ENCODE measurements around the gene TNS3.

Gene TNS3

DNA sequence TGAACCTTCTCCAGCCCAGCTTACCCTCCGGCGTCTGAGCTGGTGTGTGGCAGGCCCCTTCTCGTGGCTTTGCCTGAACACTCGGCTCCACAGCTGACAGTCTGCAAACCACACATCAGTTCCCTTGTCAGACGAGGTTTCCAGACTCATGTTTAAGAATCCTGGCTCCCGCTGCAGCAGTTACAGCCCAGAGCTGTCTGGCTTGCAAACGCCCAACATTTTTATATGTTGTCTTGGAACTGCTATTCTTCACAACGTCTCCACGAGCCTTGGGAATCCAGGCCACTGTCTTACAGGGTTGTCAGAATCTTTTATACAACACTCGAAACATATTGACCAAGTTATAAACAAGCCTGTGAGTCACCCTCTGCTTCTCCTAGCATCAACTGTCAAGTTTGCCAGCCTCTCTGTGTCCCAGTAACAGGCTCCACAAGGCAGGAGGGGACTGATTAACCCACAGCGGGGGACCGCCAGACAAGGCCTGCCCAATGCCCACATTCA, 68.1 kb downstream of the TNS3 start:
- no peaks in the 10 kb centered on the region for H3K9me3 ChIP-seq (ENCODE audit: control insufficient read depth, insufficient read depth, low read length)
- no peaks in the 10 kb centered on the region for H3K4me1 ChIP-seq (ENCODE audit: insufficient read depth, low read length)
- H3K9ac ChIP-seq (ENCODE audit: low read depth, low read length): no peak overlapping the region
- H3K36me3 ChIP-seq (ENCODE audit: insufficient read depth, low read length): peaks cover 4% of the 10 kb centered on the region; the same call in 1 of the 2 replicates

DNA sequence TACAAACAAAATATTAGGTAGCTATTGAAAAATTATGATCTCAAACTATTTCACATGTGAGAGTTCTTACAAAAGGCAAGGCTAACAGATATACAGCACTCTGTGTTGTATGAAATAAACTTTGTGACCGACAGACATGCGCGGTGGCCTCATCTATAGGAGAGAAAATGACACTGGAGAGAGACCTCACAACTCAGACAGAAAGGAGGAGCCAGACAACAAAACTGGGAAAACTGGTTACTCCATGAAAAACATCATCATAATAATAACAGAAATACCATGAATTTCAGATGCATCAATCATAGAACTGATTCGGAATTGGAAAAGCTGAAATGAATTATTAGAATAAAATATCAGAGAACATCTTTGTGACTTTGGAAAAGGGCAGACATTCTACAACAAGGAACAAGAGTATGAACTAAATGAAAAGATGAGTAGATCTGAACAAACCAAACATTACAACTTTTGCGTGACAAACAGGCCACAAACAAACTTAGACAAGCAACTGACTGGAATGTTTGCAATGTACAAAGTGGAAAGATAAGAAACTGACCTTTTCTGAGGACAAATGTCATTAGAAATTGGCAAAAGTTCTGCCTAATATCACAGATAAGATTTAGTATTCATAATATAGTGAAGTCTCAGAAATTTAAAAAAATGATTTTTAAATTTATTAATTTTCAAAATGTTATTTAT, 69.3 kb downstream of the TNS3 start:
- H3K9ac ChIP-seq (ENCODE audit: low read depth, low read length): no peak overlapping the region
- no peaks in the 10 kb centered on the region for H3K4me1 ChIP-seq (ENCODE audit: insufficient read depth, low read length)
- H3K36me3 ChIP-seq (ENCODE audit: insufficient read depth, low read length): peaks cover 4% of the 10 kb centered on the region; the same call in 1 of the 2 replicates
- no peaks in the 10 kb centered on the region for H3K9me3 ChIP-seq (ENCODE audit: control insufficient read depth, insufficient read depth, low read length)

DNA sequence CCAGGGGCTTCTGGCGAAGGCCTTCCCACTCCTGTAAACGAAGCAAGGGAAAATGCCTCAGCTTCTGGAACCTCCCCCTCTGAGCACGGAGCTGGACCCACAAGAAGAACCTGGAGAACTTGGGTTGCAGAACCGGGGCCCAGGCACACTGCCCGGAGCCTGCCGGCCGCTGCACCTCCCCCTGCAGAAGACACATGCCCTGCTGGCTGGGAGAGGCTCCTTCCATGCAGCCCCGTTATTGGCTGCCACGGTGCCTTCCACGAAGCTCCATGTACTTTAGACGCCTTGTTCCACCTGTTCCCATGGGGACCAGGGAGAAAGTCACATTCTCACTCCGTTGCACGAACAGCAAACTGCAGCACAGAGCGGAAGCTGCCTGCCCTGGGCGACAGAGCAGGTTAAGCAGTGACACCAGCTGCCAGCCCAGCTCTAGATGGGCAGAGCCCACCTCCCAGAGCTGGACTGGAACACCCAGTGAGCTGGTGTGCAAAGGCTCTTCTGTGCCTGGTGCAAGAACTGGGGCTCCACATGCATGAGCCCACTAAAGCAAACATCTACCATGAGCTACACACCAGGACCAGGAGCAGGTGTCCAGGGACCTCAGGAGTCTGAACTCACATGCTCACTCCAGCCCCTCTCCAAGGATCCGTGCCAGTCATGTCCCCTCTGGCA, 70.1 kb downstream of the TNS3 start:
- Histone ChIP-seq H3K4me1 (ENCODE audit: insufficient read depth, low read length) (no peaks in the 10 kb centered on the region), H3K36me3 (ENCODE audit: insufficient read depth, low read length) (peaks cover 4% of the 10 kb centered on the region; the same call in 1 of the 2 replicates), H3K9ac (ENCODE audit: low read depth, low read length) (no peak overlapping the region), H3K9me3 (ENCODE audit: control insufficient read depth, insufficient read depth, low read length) (no peaks in the 10 kb centered on the region)

DNA sequence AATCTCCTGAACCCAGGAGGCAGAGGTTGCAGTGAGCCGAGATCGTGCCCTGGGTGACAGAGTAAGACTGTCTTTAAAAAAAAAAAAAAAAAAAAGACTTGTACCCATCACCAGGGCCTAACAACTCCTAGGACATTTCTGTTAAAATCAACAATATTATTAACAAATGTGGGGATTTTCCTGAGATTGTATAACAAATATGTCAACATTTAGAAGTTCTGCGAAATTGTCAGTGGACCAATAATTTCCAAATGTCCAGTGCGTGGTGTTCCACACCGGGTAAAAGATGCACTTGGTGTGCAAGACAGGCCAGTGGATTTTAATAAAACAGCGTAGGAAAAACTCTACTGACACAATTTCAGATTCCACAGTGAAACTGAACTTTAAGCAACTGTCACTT, 71.1 kb downstream of the TNS3 start:
- Histone ChIP-seq H3K9me3 (ENCODE audit: control insufficient read depth, insufficient read depth, low read length) (no peaks in the 10 kb centered on the region), H3K4me1 (ENCODE audit: insufficient read depth, low read length) (no peaks in the 10 kb centered on the region), H3K9ac (ENCODE audit: low read depth, low read length) (no peak overlapping the region), H3K36me3 (ENCODE audit: insufficient read depth, low read length) (peaks cover 4% of the 10 kb centered on the region; the same call in 1 of the 2 replicates)

DNA sequence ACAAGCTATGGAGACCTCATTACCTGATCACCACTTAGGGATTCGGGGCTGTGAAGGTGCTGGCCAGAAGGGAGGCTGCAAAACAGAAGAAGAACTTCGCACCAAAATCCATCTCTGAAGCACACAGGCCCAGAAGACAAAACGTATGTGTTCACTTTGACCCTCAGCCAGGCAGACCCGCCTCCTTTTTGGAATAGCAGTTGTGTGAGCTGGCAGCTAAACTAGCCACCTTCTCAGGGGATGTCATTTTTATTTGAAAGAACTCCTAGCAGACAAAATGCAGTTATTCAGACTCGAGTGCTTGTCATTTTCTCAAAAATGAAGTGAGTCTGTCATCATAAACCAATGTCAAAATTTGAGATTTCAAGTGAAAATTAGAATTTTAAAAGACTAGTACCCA, 71.7 kb downstream of the TNS3 start:
- 0 out of 2 replicates have a peak, but pooled peaks cover under 1% of the 10 kb centered on the region for H3K4me1 ChIP-seq (ENCODE audit: insufficient read depth, low read length)
- no peak overlapping the region for H3K9ac ChIP-seq (ENCODE audit: low read depth, low read length)
- H3K9me3 ChIP-seq (ENCODE audit: control insufficient read depth, insufficient read depth, low read length): no peaks in the 10 kb centered on the region
- H3K36me3 ChIP-seq (ENCODE audit: insufficient read depth, low read length): peaks cover 4% of the 10 kb centered on the region; the same call in 1 of the 2 replicates

DNA sequence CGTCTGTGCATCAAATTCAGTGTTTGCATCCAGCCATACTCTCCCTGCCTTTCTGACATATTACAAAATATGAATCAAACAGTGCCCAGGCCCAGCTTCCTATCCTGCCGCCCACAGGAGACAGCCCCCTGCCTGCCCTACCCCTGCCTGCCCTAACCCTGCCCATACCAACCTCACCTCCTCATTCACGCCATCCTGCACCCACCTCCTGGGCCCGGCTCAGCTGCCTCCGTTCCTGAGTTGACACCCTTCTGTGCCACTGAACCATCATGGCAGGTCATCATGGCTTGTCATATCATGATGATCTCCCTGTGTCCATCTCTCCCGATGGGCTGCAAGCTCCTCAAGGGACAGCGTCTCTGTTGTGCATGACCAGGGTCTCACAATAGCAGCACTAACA, 72.3 kb downstream of the TNS3 start:
- peaks cover 4% of the 10 kb centered on the region; the same call in 1 of the 2 replicates for H3K36me3 ChIP-seq (ENCODE audit: insufficient read depth, low read length)
- H3K9me3 ChIP-seq (ENCODE audit: control insufficient read depth, insufficient read depth, low read length): no peaks in the 10 kb centered on the region
- H3K9ac ChIP-seq (ENCODE audit: low read depth, low read length): no peak overlapping the region
- 0 out of 2 replicates have a peak, but pooled peaks cover 2% of the 10 kb centered on the region for H3K4me1 ChIP-seq (ENCODE audit: insufficient read depth, low read length)

DNA sequence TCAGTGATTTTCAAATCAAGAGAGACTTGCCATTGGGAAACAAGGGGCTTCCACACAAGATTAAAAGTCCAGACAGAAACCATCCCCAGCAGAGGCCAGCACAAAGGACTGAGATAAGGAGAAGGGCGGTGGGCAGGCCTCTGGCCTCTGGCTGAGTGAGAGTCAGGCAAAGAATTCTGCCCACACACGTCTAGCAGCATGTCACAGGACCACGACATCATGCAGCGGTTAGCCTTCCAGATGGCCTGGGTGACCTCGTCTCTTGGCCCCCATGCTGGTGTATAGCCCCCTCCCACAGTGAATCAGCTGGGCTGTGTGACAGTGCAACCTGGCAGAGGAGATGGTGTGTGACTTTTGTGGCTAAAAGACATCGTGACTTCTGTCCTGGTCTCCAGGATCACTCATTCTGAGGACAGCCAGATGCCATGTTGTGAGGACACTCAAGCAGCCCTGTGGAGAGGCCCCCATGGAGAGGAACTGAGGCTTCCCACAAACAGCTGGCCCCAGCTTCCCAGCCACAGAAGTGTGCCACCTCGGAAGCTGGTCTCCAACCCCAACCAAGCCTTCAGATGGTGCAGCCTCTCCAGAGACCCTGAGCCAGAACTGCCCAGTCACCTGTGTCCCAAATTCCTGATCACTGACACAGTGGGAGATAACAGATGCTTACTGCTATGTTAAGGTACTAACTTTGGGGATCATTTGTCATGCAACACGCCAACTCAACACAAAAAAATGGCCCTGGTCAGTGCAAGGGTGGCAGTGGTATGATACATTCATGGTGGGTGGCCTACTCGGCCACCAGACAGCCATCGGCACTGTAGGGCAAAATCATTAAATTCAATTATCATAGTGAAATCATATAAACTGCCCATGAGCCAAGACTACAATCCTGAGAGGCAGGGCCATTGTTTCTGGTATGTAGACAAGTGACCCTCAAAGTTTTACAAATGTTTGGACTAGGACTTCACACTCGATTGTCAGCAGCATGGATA, 73.2 kb downstream of the TNS3 start:
- Histone ChIP-seq H3K9me3 (ENCODE audit: control insufficient read depth, insufficient read depth, low read length) (no peaks in the 10 kb centered on the region), H3K4me1 (ENCODE audit: insufficient read depth, low read length) (0 out of 2 replicates have a peak, but pooled peaks cover 2% of the 10 kb centered on the region), H3K9ac (ENCODE audit: low read depth, low read length) (no peak overlapping the region), H3K36me3 (ENCODE audit: insufficient read depth, low read length) (peaks cover 4% of the 10 kb centered on the region; the same call in 1 of the 2 replicates)

DNA sequence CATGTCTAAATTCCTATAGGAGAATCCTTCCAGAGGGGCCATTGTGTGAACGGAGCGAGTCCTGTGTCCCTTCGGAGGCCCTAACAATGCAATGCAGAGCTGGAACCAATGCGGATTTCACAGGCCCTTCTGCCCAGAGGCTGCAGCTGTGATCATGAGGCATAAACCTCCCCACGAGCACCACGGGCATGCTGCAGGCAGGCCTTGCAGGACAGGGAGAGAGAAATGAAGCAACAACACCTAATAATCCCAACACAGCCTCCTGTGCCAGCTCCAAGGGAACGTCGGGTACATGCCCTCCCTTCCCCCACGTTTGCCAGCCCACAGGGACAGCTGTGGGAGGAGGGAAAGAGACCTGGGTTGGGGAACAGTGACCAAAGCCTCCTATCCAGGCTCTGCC, 74.4 kb downstream of the TNS3 start:
- Histone ChIP-seq H3K9ac (ENCODE audit: low read depth, low read length) (no peak overlapping the region), H3K4me1 (ENCODE audit: insufficient read depth, low read length) (0 out of 2 replicates have a peak, but pooled peaks cover 2% of the 10 kb centered on the region), H3K9me3 (ENCODE audit: control insufficient read depth, insufficient read depth, low read length) (no peaks in the 10 kb centered on the region), H3K36me3 (ENCODE audit: insufficient read depth, low read length) (peaks cover 4% of the 10 kb centered on the region; the same call in 1 of the 2 replicates)

DNA sequence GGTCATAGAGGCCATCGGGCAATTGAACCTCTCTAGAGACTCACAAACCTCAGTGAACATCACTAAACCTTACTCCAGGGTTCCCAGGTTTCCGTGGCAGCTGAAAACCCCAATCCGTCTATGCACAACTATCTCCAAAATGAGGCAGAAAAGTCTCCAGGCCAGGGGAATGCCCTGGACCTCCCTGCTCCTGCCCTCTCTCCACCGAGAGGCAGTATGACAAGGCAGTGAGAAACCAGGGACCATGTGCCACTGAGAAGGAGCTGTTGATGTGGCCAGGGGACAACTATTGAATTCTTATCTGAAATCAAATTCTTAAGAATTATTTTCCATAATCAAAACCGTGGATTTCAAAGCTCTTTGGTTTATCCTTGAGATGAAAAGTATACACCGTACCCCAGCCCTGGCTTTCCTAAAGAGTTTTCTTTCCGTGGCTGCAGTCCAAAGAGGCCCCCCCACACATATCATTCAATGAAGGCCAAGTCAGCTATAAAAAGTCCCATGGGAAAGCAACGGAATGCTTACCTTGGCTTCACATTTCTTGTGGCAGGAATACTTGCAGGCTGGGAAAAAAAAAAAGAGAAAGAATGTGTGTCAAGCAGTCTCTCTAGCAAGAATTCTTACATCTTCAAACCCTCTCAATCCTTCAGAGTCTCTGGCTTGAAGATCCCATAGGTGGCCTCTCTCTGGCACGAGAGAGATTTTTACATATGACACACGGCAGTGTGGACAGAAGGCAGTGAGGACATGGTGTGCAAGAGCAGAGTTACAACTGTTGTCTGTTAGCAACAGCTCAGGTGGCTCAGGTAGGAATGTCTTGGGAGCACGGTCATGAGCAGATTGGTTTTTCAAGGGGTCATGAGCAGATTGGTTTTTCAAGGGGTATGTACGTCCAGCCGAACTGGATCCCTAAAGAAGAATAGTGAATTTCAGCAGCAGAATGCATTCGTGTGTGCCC, 75.2 kb downstream of the TNS3 start:
- no peak overlapping the region for H3K9ac ChIP-seq (ENCODE audit: low read depth, low read length)
- H3K9me3 ChIP-seq (ENCODE audit: control insufficient read depth, insufficient read depth, low read length): no peaks in the 10 kb centered on the region
- H3K36me3 ChIP-seq (ENCODE audit: insufficient read depth, low read length): peaks cover 4% of the 10 kb centered on the region; the same call in 1 of the 2 replicates
- H3K4me1 ChIP-seq (ENCODE audit: insufficient read depth, low read length): peaks cover 4% of the 10 kb centered on the region; the same call in 1 of the 2 replicates

DNA sequence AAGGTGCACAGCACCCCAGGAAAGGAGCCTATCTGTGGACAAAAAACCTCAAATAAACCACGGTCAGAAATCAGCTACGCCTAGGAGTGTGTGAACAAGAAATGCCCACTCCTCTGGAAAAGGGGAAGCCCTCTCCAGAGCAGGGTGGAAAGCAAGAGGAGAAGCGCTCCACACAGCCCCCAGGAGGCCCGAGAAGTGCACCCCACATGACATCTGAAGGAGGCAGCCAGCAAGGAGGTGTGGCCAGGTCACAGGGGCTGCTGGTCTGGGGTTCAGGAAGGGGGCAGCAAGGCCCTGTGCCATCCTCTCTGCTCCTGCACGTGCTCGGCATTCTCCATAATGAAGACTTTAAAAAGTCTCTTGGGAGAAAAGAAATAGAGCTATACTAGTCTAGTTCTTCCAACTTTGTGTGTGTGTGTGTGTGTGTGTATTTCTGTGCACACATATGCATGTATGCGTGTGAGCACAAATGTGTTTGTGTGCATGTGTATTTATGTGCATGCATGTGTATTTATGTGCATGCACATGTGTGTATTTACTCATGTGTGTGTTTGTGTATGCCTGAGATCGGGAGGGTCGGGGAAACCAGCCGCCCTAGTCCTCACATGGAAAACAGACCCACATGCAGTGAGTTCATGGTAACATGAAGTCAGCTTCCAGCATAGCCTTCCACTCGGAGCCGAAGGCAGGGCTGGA, 76.5 kb downstream of the TNS3 start:
- H3K4me1 ChIP-seq (ENCODE audit: insufficient read depth, low read length): peaks cover 8% of the 10 kb centered on the region; the same call in 1 of the 2 replicates
- H3K36me3 ChIP-seq (ENCODE audit: insufficient read depth, low read length): peaks cover 4% of the 10 kb centered on the region; the same call in 1 of the 2 replicates
- no peak overlapping the region for H3K9ac ChIP-seq (ENCODE audit: low read depth, low read length)
- H3K9me3 ChIP-seq (ENCODE audit: control insufficient read depth, insufficient read depth, low read length): no peaks in the 10 kb centered on the region

DNA sequence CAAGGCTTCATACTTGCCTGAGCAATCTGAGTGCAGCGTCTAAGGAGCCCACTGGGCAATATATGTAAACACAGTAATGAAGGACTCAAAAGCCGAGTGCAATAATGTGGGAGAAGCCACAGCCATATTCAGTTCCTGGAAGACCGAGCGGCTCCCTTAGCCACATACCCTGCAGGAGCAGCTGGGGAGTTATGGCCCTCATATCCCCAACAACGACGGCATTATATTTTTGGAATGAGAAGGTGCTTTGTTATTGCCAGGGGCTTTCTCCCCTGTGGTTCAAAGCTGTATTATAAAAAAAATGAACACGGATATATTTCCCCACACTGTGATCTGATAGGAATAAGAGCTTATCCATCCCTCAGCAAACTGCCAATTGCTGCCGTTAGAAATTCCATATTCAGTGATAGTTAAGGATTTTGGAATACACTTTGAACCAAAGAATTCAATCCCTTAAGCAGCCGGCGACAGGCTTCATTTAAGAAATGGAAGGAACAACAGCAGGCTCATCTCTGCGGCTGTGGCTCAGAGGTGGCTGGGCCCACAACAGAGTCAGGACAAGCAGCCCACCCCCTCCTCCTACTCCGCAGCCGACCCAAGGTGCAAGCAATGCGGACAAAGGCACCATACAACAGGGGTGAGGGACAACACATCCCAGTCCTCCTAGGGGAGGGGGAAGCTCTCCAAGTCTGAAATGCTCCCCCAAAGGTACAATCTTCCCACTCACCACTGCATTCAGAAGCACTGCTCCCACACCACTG, 77.2 kb downstream of the TNS3 start:
- H3K9ac ChIP-seq (ENCODE audit: low read depth, low read length): no peak overlapping the region
- peaks cover 8% of the 10 kb centered on the region; the same call in 1 of the 2 replicates for H3K4me1 ChIP-seq (ENCODE audit: insufficient read depth, low read length)
- 0 out of 2 replicates have a peak, but pooled peaks cover under 1% of the 10 kb centered on the region for H3K36me3 ChIP-seq (ENCODE audit: insufficient read depth, low read length)
- no peaks in the 10 kb centered on the region for H3K9me3 ChIP-seq (ENCODE audit: control insufficient read depth, insufficient read depth, low read length)

DNA sequence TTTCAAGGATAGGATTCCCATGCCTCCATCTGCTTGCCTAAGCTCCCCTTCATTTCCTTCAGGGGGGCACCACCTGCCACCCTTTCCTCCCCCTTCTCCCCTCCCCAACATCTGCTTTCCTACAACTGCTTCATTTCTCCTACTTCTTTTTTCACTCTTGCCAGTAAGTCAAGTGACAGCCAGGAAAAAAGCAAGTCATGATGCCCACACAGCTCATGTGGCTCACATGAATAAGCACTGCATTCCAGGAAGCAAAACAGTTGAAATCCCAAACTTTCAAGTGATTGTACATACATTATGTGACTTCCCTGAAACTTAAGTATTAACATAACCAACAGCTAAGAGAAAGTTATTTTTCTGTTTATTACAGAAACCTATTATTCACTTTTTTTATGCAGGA, 78.6 kb downstream of the TNS3 start:
- H3K9ac ChIP-seq (ENCODE audit: low read depth, low read length): no peak overlapping the region
- H3K4me1 ChIP-seq (ENCODE audit: insufficient read depth, low read length): peaks cover 8% of the 10 kb centered on the region; the same call in 1 of the 2 replicates

More for the DNA sequence above, 78.6 kb downstream of the TNS3 start:
- Histone ChIP-seq H3K36me3 (ENCODE audit: insufficient read depth, low read length) (no peaks in the 10 kb centered on the region), H3K9me3 (ENCODE audit: control insufficient read depth, insufficient read depth, low read length) (no peaks in the 10 kb centered on the region)
